HL-60 (cell line): Measurements from ENCODE around the gene GAS1.

Source experiments
- CTCF ChIP-seq: IDR thresholded peaks from one replicate; pipeline ENCODE4 v1.5.1; 2011; ENCODE audit warnings: low read length, control low read depth, inconsistent platforms; ENCODE audit not compliant: insufficient read depth
- REST ChIP-seq: IDR thresholded peaks from 2 replicates; pipeline ENCODE4 v1.6.1; 2012; ENCODE audit warnings: low read depth; ENCODE audit not compliant: insufficient replicate concordance

GRCh38 chr9:86966852-86967511, 19.7 kb upstream of the GAS1 start:
- TF ChIP-seq CTCF: no peak
- no peak for TF ChIP-seq REST
